HCT116 (cell line): Measurements from ENCODE around the gene TNIK. TPM values are rescaled to one million over a fixed set of nuclear protein-coding genes. Genes with fewer than 3 reads are reported as not detected.

Experiments
- ATAC-seq: fragments of 200-7000 bp; cut with Tn5 transposase; 2 replicates; pipeline ENCODE4 v1.9.1; 2020; ENCODE audit warnings: mild to moderate bottlenecking, moderate library complexity
- BruUV-seq: library from RNA; stranded (reverse); fragments of 400-500 nt; replicated peaks from 2 replicates; lab custom pipeline; 2021; lab: Mats Ljungman, UMichigan
- CTCF ChIA-PET: fragments of 300-600 bp; sonication (Branson Sonifier 250); formaldehyde crosslinking; loops from one replicate; lab custom pipeline; 2021; ENCODE audit warnings: antibody characterized with exemption; lab: Charles Lee
- POLR2A ChIA-PET: fragments of 300-600, 350-600 bp; sonication (Branson Sonifier 250); formaldehyde crosslinking; loops from one replicate; lab custom pipeline; 2021; ENCODE audit warnings: antibody characterized with exemption; lab: Charles Lee
- RAD21 ChIA-PET, 2 experiments: fragments of 300-600 bp; sonication (Branson Sonifier 250); formaldehyde crosslinking; loops; one replicate each; lab custom pipeline; 2023; ENCODE audit warnings: low total read pairs in 2 of 2; ENCODE audit not compliant: uncharacterized antibody in 2 of 2, unreplicated experiment in 2 of 2, low non-redundant PET in 1 of 2; lab: Charles Lee
- DNase-seq: peaks from one replicate; pipeline ENCODE4 v3.0.0-alpha.2; 2010; ENCODE audit warnings: low read depth, low spot score
- H2AFZ ChIP-seq: fragments of 200-600 bp; shearing (Covaris generic), sonication (generic); 2 replicates; pipeline ENCODE4 v1.6.1; 2017; ENCODE audit warnings: low read depth, mixed run types, mixed read lengths, antibody characterized with exemption, low read length; ENCODE audit not compliant: poor library complexity, severe bottlenecking
- H3K27ac ChIP-seq: 2 replicates; pipeline ENCODE4 v1.5.1; 2012; ENCODE audit warnings: low read depth, low read length
- H3K27me3 ChIP-seq: fragments of 200-600 bp; sonication (generic); 2 replicates; pipeline ENCODE4 v1.6.1; 2016; ENCODE audit warnings: mixed run types, low read length, mixed read lengths; ENCODE audit not compliant: insufficient read depth
- H3K36me3 ChIP-seq, 2 experiments: fragments of 200-500 bp in 1 of 2; fragments of 200-600 bp in 1 of 2; sonication (Bioruptor generic) in 1 of 2; sonication (generic) in 1 of 2; 2 replicates each; pipeline versions ENCODE4 v1.5.1 to v1.6.1; 2014 to 2016; ENCODE audit warnings: low read length in 2 of 2, inconsistent platforms in 1 of 2, mixed read lengths in 1 of 2, mixed run types in 1 of 2; ENCODE audit not compliant: insufficient read depth in 2 of 2, control insufficient read depth in 1 of 2
- H3K4me1 ChIP-seq, 2 experiments: fragments of 200-600 bp in 1 of 2; sonication (generic) in 1 of 2; 2 replicates each; pipeline versions ENCODE4 v1.5.1 to v1.6.1; 2012 to 2017; ENCODE audit warnings: low read length in 2 of 2, inconsistent platforms in 1 of 2, mild to moderate bottlenecking in 1 of 2, mixed read lengths in 1 of 2, mixed run types in 1 of 2, moderate library complexity in 1 of 2; ENCODE audit not compliant: insufficient read depth in 2 of 2, control insufficient read depth in 1 of 2
- H3K4me2 ChIP-seq: fragments of 200-600 bp; sonication (generic); 2 replicates; pipeline ENCODE4 v1.6.1; 2017; ENCODE audit warnings: mixed run types, low read length, mixed read lengths
- H3K4me3 ChIP-seq, 2 experiments: fragments of 200-600 bp in 1 of 2; sonication (generic) in 1 of 2; replicated peaks in 1 of 2; 2 replicates each; pipeline ENCODE4 v1.5.1; 2011 to 2016; ENCODE audit warnings: low read length in 2 of 2, control low read depth in 1 of 2, low read depth in 1 of 2, mild to moderate bottlenecking in 1 of 2, mixed read lengths in 1 of 2, mixed run types in 1 of 2
- H3K79me2 ChIP-seq: fragments of 200-600 bp; sonication (generic); 2 replicates; pipeline ENCODE4 v1.6.1; 2017; ENCODE audit warnings: mild to moderate bottlenecking, mixed run types, low read length, moderate library complexity, mixed read lengths; ENCODE audit not compliant: insufficient read depth
- H3K9ac ChIP-seq: fragments of 200-600 bp; sonication (generic); 2 replicates; pipeline ENCODE4 v1.6.1; 2016; ENCODE audit warnings: low read length, mixed read lengths
- H3K9me2 ChIP-seq: fragments of 200-600 bp; sonication (generic), shearing (Covaris generic); 2 replicates; pipeline ENCODE4 v1.6.1; 2017; ENCODE audit warnings: mixed run types, mild to moderate bottlenecking, moderate library complexity; ENCODE audit not compliant: insufficient read depth
- H3K9me3 ChIP-seq, 2 experiments: fragments of 200-500 bp in 1 of 2; fragments of 200-600 bp in 1 of 2; sonication (Bioruptor generic) in 1 of 2; sonication (generic) in 1 of 2; 2 replicates each; pipeline ENCODE4 v1.6.1; 2014 to 2017; ENCODE audit warnings: low read length in 2 of 2, mixed read lengths in 2 of 2, inconsistent platforms in 1 of 2, low read depth in 1 of 2, mild to moderate bottlenecking in 1 of 2, mixed run types in 1 of 2, moderate library complexity in 1 of 2; ENCODE audit not compliant: control insufficient read depth in 1 of 2, insufficient read depth in 1 of 2
- H4K20me1 ChIP-seq: fragments of 200-600 bp; sonication (generic), shearing (Covaris generic); 2 replicates; pipeline ENCODE4 v1.6.1; 2017; ENCODE audit warnings: mixed run types, mild to moderate bottlenecking, moderate library complexity; ENCODE audit not compliant: insufficient read depth
- CEBPB ChIP-seq: IDR thresholded peaks from 2 replicates; pipeline ENCODE4 v1.6.1; 2012; ENCODE audit warnings: low read depth
- CTCF ChIP-seq, 3 experiments: fragments of 200-600 bp in 1 of 3; sonication (generic) in 1 of 3; IDR thresholded peaks in 2 of 3; conservative IDR thresholded peaks in 1 of 3; 2 replicates each; pipeline ENCODE4 v1.5.1; 2012 to 2017; ENCODE audit warnings: low read depth in 2 of 3, low read length in 2 of 3, antibody characterized with exemption in 1 of 3, borderline replicate concordance in 1 of 3, control low read depth in 1 of 3, mild to moderate bottlenecking in 1 of 3, mixed read lengths in 1 of 3, mixed run types in 1 of 3, moderate library complexity in 1 of 3; ENCODE audit not compliant: insufficient read depth in 1 of 3
- ELF1 ChIP-seq: IDR thresholded peaks from 2 replicates; pipeline ENCODE4 v1.6.1; 2012; ENCODE audit warnings: low read depth, borderline replicate concordance
- RAD21 ChIP-seq: IDR thresholded peaks from 2 replicates; pipeline ENCODE4 v1.6.1; 2012; ENCODE audit warnings: low read depth, mild to moderate bottlenecking
- SIN3A ChIP-seq: IDR thresholded peaks from 2 replicates; pipeline ENCODE4 v1.6.1; 2012; ENCODE audit warnings: low read depth
- SP1 ChIP-seq: IDR thresholded peaks from 2 replicates; pipeline ENCODE4 v1.6.1; 2012; ENCODE audit warnings: low read depth
- TCF7L2 ChIP-seq: IDR thresholded peaks from 2 replicates; pipeline ENCODE4 v1.7.0; 2011; ENCODE audit warnings: borderline replicate concordance, inconsistent platforms; ENCODE audit not compliant: insufficient read depth, insufficient read length; ENCODE audit errors: extremely low read depth
- YY1 ChIP-seq: IDR thresholded peaks from 2 replicates; pipeline ENCODE4 v1.6.1; 2011; ENCODE audit warnings: low read length, low read depth, moderate library complexity, mild to moderate bottlenecking; ENCODE audit not compliant: insufficient replicate concordance; ENCODE audit errors: extremely low read depth
- intact Hi-C: fragments of 100-400 bp; cut with micrococcal nuclease; formaldehyde crosslinking; loops from 2 replicates; pipeline ENCODE4 v1.10.0; 2022
- total RNA-seq: library from RNA; stranded (reverse); gene quantifications from one replicate; pipeline ENCODE4 v1.2.1, GENCODE V29; 2021; ENCODE audit not compliant: unreplicated experiment
- TF ChIP-seq, protein P1 (sequence below): IDR thresholded peaks from 2 replicates; pipeline ENCODE4 v1.6.1; 2012
- TF ChIP-seq, protein P2 (sequence below): IDR thresholded peaks from 2 replicates; pipeline ENCODE4 v1.6.1; 2012; ENCODE audit warnings: low read depth

TNIK gene
- total RNA-seq, 1 experiment from 2014 or later: 24.1 TPM

DNA sequence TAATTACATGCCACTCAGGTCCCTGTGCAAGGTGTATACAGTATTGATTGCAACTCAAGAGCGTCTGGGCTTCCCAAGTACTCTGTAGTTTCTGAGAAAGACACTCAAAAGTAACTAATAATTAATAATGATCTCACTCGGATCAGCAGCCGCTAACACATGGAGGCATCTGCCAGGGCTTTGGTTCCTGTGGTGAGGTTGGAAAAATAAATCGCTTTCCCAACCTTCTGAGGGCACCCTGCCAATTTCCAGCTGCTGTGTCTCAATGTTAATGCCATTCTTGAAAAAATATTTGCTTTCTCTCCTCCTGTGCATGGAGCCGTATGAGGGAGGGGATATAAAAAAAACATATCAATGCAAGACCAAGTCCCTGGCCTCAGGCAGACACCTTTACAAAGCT is 317.2 kb downstream of the TNIK start:
- RAD21 ChIA-PET: no interaction called here
- Histone ChIP-seq H2AFZ (no peak overlapping the region), H3K9me3 (no peaks in the 10 kb centered on the region), H3K4me2 (no peak overlapping the region), H3K27ac (no peak overlapping the region), H3K9ac (no peak overlapping the region), H3K79me2 (no peaks in the 10 kb centered on the region), H3K36me3 (no peaks in the 10 kb centered on the region), H3K9me2 (no peaks in the 10 kb centered on the region), H4K20me1 (no peaks in the 10 kb centered on the region), H3K4me1 (no peaks in the 10 kb centered on the region), H3K4me3 (no peak overlapping the region), H3K27me3 (no peaks in the 10 kb centered on the region)
- TF ChIP-seq SP1: no peak
- no peak for TF ChIP-seq TCF7L2
- TF ChIP-seq, protein P1, sequence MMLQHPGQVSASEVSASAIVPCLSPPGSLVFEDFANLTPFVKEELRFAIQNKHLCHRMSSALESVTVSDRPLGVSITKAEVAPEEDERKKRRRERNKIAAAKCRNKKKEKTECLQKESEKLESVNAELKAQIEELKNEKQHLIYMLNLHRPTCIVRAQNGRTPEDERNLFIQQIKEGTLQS: no peak
- no peak for TF ChIP-seq YY1
- no peak for TF ChIP-seq CTCF (IDR thresholded peaks at IDR 0.05 in 2 of 3, conservative IDR thresholded peaks at IDR 0.05 in 1 of 3; ENCODE audit: borderline replicate concordance in 1 of 3, insufficient read depth in 1 of 3, low read depth in 2 of 3, low read length in 2 of 3)
- TF ChIP-seq, protein P2, sequence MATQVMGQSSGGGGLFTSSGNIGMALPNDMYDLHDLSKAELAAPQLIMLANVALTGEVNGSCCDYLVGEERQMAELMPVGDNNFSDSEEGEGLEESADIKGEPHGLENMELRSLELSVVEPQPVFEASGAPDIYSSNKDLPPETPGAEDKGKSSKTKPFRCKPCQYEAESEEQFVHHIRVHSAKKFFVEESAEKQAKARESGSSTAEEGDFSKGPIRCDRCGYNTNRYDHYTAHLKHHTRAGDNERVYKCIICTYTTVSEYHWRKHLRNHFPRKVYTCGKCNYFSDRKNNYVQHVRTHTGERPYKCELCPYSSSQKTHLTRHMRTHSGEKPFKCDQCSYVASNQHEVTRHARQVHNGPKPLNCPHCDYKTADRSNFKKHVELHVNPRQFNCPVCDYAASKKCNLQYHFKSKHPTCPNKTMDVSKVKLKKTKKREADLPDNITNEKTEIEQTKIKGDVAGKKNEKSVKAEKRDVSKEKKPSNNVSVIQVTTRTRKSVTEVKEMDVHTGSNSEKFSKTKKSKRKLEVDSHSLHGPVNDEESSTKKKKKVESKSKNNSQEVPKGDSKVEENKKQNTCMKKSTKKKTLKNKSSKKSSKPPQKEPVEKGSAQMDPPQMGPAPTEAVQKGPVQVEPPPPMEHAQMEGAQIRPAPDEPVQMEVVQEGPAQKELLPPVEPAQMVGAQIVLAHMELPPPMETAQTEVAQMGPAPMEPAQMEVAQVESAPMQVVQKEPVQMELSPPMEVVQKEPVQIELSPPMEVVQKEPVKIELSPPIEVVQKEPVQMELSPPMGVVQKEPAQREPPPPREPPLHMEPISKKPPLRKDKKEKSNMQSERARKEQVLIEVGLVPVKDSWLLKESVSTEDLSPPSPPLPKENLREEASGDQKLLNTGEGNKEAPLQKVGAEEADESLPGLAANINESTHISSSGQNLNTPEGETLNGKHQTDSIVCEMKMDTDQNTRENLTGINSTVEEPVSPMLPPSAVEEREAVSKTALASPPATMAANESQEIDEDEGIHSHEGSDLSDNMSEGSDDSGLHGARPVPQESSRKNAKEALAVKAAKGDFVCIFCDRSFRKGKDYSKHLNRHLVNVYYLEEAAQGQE: no peak
- no peak for TF ChIP-seq CEBPB
- no peak for TF ChIP-seq RAD21
- no peak for TF ChIP-seq SIN3A
- no peak for TF ChIP-seq ELF1
- intact Hi-C loops: no loop called here
- DNase-seq: no peak
- BruUV-seq: no TSS peak
- ATAC-seq: no peak
- CTCF ChIA-PET: no interaction called here
- POLR2A ChIA-PET: no interaction called here
